GM20000 (cell line): ENCODE data around the gene RPL29.

Experiments
- DNase-seq: peaks from one replicate; pipeline ENCODE4 v3.0.0; 2012; ENCODE audit warnings: low spot score
- TF ChIP-seq, protein P1 (sequence below): IDR thresholded peaks from 2 replicates; pipeline ENCODE4 v1.5.1; 2012; ENCODE audit warnings: mild to moderate bottlenecking, control low read depth; ENCODE audit errors: extremely low read depth, missing control alignments

Gene RPL29

GRCh38 chr3:52020796-52021195 is 25.1 kb upstream of the RPL29 start:
- DNase-seq: no peak
- TF ChIP-seq, protein P1, sequence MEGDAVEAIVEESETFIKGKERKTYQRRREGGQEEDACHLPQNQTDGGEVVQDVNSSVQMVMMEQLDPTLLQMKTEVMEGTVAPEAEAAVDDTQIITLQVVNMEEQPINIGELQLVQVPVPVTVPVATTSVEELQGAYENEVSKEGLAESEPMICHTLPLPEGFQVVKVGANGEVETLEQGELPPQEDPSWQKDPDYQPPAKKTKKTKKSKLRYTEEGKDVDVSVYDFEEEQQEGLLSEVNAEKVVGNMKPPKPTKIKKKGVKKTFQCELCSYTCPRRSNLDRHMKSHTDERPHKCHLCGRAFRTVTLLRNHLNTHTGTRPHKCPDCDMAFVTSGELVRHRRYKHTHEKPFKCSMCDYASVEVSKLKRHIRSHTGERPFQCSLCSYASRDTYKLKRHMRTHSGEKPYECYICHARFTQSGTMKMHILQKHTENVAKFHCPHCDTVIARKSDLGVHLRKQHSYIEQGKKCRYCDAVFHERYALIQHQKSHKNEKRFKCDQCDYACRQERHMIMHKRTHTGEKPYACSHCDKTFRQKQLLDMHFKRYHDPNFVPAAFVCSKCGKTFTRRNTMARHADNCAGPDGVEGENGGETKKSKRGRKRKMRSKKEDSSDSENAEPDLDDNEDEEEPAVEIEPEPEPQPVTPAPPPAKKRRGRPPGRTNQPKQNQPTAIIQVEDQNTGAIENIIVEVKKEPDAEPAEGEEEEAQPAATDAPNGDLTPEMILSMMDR: no peak

DNA sequence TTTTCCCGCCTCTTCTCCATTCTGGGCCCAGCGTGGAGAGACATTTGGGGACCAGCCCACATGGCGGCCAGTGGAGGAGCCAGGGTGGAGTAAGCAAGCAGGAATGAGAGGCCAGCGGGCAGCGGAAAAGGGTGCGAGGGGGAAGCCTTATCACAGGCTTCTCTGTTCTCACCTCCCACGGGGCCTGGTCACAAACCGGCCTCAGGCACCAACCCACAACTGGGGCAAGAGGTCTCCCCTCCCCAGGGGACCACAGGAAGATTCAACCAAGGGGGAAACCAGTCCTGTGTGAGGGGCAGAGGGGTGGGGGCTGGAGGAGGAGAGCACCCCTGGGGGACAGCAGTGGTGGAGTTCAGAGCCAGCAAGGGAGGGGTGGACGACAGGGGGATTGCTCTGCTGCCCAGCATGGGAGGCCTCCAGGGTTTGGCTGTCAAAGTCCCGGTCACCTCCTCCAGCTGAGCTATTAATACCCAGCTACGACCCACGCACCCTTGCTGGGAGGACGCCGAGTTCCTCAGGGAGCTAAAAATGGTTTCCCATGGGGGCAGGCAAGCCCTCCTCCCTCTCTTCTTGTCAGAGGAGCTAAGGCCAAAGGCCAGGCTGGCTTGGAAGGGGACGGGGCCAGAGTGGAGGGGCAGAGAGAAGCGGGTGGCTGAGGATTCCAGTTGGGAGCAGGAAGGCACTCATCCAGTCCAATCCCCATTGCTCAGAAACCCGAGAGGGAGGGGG is 23.8 kb upstream of the RPL29 start:
- TF ChIP-seq, protein P1: no peak
- no peak for DNase-seq

DNA sequence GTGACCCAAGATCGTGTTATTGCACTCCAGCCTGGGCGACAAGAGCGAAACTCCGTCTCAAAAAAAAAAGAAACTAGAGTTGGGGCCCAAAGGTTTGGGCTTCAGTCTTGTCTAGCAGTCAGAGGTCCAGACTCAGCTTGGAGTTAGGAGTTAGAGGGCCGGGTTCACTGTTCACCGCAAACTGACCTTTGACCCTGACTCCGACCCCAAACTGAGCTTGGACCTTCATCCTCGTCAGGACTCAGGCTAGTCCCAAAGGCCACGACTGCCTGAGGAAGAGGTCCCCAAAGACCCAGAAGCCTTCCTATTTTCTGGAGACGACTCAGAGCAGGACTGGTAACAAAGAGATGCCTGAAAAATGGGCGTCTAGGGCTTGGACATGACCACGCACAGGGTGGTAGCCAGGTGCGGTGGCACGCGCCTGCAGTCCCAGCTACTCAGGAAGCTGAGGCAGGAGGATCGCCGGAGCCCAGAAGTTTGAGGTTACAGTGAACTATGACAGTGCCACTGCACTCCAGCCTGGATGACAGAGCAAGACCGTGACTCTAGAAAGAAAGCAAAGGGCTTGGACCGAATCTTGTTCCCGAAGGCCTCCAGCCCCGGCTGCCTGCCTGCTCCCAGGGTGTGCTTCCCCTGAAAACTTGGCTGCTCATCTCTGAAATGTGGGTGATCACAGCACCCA is 22.8 kb upstream of the RPL29 start:
- TF ChIP-seq, protein P1: no peak
- no peak for DNase-seq

GRCh38 chr3:52017586-52017985 is 21.9 kb upstream of the RPL29 start:
- TF ChIP-seq, protein P1: no peak
- DNase-seq: no peak

- TF ChIP-seq, protein P1: no peak
- DNase-seq: no peak
Observed at GRCh38 chr3:52015438-52016228, 19.9 kb upstream of the RPL29 start.

DNA sequence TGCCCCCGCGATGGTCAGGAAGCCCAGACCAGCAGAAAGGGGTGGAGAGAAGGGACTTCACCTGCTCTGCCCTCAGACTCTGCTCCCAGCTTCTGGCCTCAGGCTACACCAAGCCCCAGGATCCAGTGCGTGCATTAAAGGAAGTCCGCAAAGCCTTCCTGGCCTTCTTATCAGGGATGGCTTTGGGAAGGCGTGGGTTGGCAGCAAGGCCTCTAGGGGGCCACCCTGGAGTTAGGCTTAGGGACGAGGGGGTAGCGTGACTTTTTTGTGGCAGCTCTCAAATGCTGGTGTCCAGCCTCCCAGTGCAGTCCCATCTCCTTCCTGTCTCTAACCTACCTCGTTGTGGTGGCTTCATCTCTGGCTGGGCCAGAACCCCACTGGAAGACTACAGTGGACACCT is 18.9 kb upstream of the RPL29 start:
- DNase-seq: no peak
- TF ChIP-seq, protein P1: no peak
